Breast epithelium (tissue), 4 donors: ENCODE results near the gene E4F1. TPM values are rescaled to one million over a fixed set of nuclear protein-coding genes. Genes with fewer than 3 reads are reported as not detected.

ENCODE experiments used
- DNase-seq, 2 donors: peaks; one replicate each; pipeline ENCODE4 v3.0.0-alpha.2; 2019; ENCODE audit warnings: low spot score in 2 of 2
- H3K27ac ChIP-seq, 2 donors: fragments of 200-600 bp; sonication (generic) in 1 of 2; one replicate each; pipeline ENCODE4 v1.5.1; 2016 to 2019; ENCODE audit warnings: mild to moderate bottlenecking in 1 of 2
- H3K27me3 ChIP-seq, 2 donors: fragments of 200-600 bp; sonication (generic) in 1 of 2; one replicate each; pipeline versions ENCODE4 v1.5.1 to v1.6.0; 2017 to 2019; ENCODE audit warnings: control low read depth in 1 of 2, mild to moderate bottlenecking in 1 of 2
- H3K36me3 ChIP-seq: fragments of 200-600 bp; one replicate; pipeline ENCODE4 v1.5.1; 2019
- H3K4me1 ChIP-seq, 2 donors: fragments of 200-600 bp; sonication (generic); one replicate each; pipeline ENCODE4 v1.5.1; 2016 to 2019; ENCODE audit warnings: control low read depth in 1 of 2
- H3K4me3 ChIP-seq, 3 donors: fragments of 200-600 bp; sonication (generic); 1 replicate in 2 of 3; 2 replicates in 1 of 3; pipeline ENCODE4 v1.5.1; 2016 to 2019; ENCODE audit warnings: mild to moderate bottlenecking in 3 of 3, moderate library complexity in 2 of 3
- H3K9me3 ChIP-seq, 2 donors: fragments of 200-600 bp; sonication (generic) in 1 of 2; one replicate each; pipeline ENCODE4 v1.5.1; 2016 to 2019; ENCODE audit warnings: control low read depth in 1 of 2
- CTCF ChIP-seq, 3 donors: fragments of 450-650 bp; IDR thresholded peaks; one replicate each; pipeline ENCODE4 v1.5.1; 2016 to 2017; ENCODE audit warnings: antibody characterized with exemption in 3 of 3, mild to moderate bottlenecking in 3 of 3, moderate library complexity in 3 of 3
- POLR2A ChIP-seq: fragments of 450-650 bp; IDR thresholded peaks from one replicate; pipeline ENCODE4 v1.6.1; 2016; ENCODE audit warnings: antibody characterized with exemption, mild to moderate bottlenecking, moderate library complexity
- POLR2AphosphoS5 ChIP-seq, 3 donors: sonication (generic); formaldehyde crosslinking; IDR thresholded peaks; one replicate each; pipeline ENCODE4 v1.6.1; 2017; ENCODE audit warnings: antibody characterized with exemption in 3 of 3
- intact Hi-C: fragments of 100-400 bp; cut with DNase I; formaldehyde crosslinking; loops from one replicate; pipeline ENCODE4 v1.15.1; 2023; ENCODE audit warnings: low total_unique reads
- total RNA-seq, 3 donors: library from RNA; depleted of rRNA; stranded (reverse); fragments of >200 nt; gene quantifications; one replicate each; pipeline ENCODE4 v1.1.0, GENCODE V29; 2016

E4F1 gene
- total RNA-seq, 3 donors from 2014 or later = 19.0 to 40.2 (median 34.7) TPM

- no peaks in the 10 kb centered on the region for H3K27me3 ChIP-seq
- no peaks in the 10 kb centered on the region for H3K9me3 ChIP-seq
- TF ChIP-seq POLR2AphosphoS5 (IDR thresholded peaks at IDR 0.05) = no peak
- no peak for TF ChIP-seq POLR2A
- TF ChIP-seq CTCF (IDR thresholded peaks at IDR 0.05) = no peak
- H3K27ac ChIP-seq = no peak overlapping the region
- no peak overlapping the region for H3K4me3 ChIP-seq
- no peak for DNase-seq
- H3K36me3 ChIP-seq = no peaks in the 10 kb centered on the region
- intact Hi-C loops = no loop called here
- H3K4me1 ChIP-seq = peaks cover 18 to 36% of the 10 kb centered on the region in 2 donors
Observed at GRCh38 chr16:2210009-2210332, 13.4 kb upstream of the E4F1 start.

- H3K27me3 ChIP-seq = no peaks in the 10 kb centered on the region
- H3K36me3 ChIP-seq = no peaks in the 10 kb centered on the region
- peak within 1 kb of the TSS; percentile 68 to 70 for H3K27ac ChIP-seq
- H3K4me1 ChIP-seq = peaks cover 18 to 36% of the 10 kb centered on the region in 2 donors
- no peak within 1 kb of the TSS for H3K4me3 ChIP-seq
- no peak for TF ChIP-seq POLR2A
- no peak for TF ChIP-seq POLR2AphosphoS5 (IDR thresholded peaks at IDR 0.05)
- TF ChIP-seq CTCF (IDR thresholded peaks at IDR 0.05) = no peak
- DNase-seq = no peak
- no peaks in the 10 kb centered on the region for H3K9me3 ChIP-seq
- intact Hi-C loops = no loop called here
Observed at GRCh38 chr16:2210386-2211365, 12.7 kb upstream of the E4F1 start, which contains the start of gene BRICD5. Gene BRICD5, minus strand, starts transcription at chr16:2210863. Its CDS starts 30 bp downstream, at chr16:2210833.

- Histone ChIP-seq H3K4me1 (peaks cover 10 to 26% of the 10 kb centered on the region in 2 donors), H3K4me3 (peak overlapping the region in 2 of 3 donors; percentile 86), H3K27me3 (no peaks in the 10 kb centered on the region), H3K9me3 (no peaks in the 10 kb centered on the region), H3K27ac (peak overlapping the region; percentile 68 to 70), H3K36me3 (no peaks in the 10 kb centered on the region)
- DNase-seq = no peak
- intact Hi-C loops = no loop called here
- TF ChIP-seq CTCF (IDR thresholded peaks at IDR 0.05) = no peak
- TF ChIP-seq POLR2AphosphoS5 (IDR thresholded peaks at IDR 0.05) = no peak
- no peak for TF ChIP-seq POLR2A
Observed at GRCh38 chr16:2211923-2212347, 11.5 kb upstream of the E4F1 start.

GRCh38 chr16:2212362-2213324, 10.7 kb upstream of the E4F1 start:
- H3K4me3 ChIP-seq = peak overlapping the region in 2 of 3 donors; percentile 86

More at GRCh38 chr16:2212362-2213324, 10.7 kb upstream of the E4F1 start:
- H3K27ac ChIP-seq = peak overlapping the region; percentile 68 to 70
- no peaks in the 10 kb centered on the region for H3K9me3 ChIP-seq
- DNase-seq = peak; percentile 85
- peaks cover 10 to 26% of the 10 kb centered on the region in 2 donors for H3K4me1 ChIP-seq
- H3K36me3 ChIP-seq = no peaks in the 10 kb centered on the region
- TF ChIP-seq CTCF (IDR thresholded peaks at IDR 0.05) (no peak), POLR2AphosphoS5 (IDR thresholded peaks at IDR 0.05) (peak in 1 of 3 donors; percentile 39)
- intact Hi-C loops = no loop called here
- H3K27me3 ChIP-seq = no peaks in the 10 kb centered on the region
